T47D (cell line): ENCODE data around the gene AKT2.
A peak's percentile ranks its signal among the peaks of the same experiment; 100 is the strongest.

Experiments
- DNase-seq, 2 experiments: peaks; one replicate each; pipeline versions ENCODE4 v3.0.0 to v3.0.0-alpha.2; 2011 to 2012; ENCODE audit warnings: low read depth in 1 of 2, low spot score in 1 of 2
- JUND ChIP-seq: IDR thresholded peaks from 2 replicates; pipeline ENCODE4 v1.6.1; 2012; ENCODE audit warnings: low read depth
- in situ Hi-C: cut with HindIII; loops from 2 replicates; pipeline ENCODE4 v1.10.0; 2016; ENCODE audit warnings: low sequenced_read_pairs, low pct_unique_long_range_greater_than_20kb

The AKT2 gene

GRCh38 chr19:40232479-40232878, 52.7 kb downstream of the AKT2 start:
- no peak for TF ChIP-seq JUND
- DNase-seq: no peak
- in situ Hi-C loops: no loop called here

DNA sequence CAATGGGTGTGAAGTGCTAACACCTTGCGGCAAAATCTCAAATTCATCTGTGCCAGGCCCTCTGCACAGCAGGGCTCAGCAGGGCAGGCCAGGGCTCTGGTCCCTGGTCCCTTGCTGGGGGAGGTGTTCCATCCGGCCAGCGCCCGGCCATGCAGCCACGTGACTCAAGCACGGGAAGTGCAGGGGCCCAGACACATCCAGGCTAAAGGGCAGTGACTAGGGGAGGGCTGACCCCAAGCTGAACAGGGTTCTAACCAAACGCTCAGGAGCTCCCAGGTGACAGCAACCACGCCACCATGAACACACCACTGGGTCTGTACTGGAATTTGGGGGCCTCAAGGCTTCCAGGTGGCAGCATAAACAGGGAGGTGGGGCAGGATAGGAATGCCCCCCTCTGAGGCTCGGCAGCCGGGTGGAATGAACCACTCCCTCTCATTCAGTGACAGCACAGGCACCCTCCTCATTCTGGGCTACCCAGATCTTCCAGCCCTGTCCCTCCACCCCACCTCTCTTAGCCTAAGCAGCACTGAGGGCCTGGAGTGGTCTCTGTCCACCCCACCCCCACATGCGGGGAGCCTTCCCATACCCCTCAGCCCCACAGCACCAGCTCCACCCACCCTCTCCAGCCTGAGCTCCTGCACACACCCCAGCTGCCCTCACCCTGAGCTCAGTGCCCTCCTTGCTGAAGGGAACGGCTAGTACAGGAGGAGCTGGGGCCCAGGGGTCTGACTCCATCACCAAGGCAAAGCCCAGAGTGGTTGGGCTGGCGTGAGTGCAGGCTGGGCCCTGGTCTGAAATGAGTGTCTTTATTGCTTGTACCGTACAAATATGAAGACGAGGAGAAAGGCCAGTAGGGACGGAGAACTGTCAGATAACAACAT, 53.4 kb downstream of the AKT2 start:
- no peak for TF ChIP-seq JUND
- DNase-seq: no peak
- in situ Hi-C loops: no loop called here

DNA sequence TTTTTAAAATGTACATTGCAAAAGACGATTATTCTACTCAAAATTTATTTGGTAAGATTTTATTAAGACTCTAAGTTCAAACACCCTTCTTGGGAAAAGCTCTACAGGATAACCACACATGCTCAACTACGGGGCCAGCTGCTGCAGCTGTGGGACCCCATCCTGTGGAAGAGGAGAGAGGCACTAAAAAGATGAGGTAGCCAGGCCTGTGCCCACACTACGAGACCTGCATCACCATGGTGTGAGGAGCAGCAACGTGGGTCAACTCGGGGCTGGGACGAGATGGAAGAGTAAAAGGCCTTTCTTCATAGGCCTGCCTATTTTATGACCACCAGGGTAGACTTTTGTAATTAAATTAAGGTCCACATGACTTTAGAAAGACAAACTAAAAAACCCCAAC, 54.1 kb downstream of the AKT2 start:
- in situ Hi-C loops: no loop called here
- no peak for DNase-seq
- TF ChIP-seq JUND: no peak

GRCh38 chr19:40229926-40230417, 55.2 kb downstream of the AKT2 start:
- no peak for TF ChIP-seq JUND
- in situ Hi-C loops: no loop called here

DNA sequence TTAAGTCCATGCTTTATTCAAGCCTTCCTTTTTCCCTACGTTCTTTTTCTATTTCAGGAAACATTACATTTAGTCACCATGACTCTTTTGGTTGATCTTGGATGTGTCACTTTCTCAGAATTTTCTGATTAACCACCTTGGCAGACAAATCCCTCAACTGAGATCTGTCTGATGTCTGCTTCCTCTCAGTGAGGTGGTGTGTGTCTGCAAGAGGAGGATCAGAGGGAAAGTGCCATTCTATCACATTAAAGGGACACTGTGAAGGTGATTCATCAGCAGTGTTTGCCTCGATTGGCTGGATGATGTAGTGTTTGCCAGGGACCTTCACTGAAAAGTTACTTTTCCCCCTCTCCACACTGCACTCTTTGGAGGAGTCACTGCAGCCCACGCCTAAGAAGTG, 55.7 kb downstream of the AKT2 start:
- no peak for TF ChIP-seq JUND
- no peak for DNase-seq
- in situ Hi-C loops: no loop called here

More at GRCh38 chr19:40229926-40230417, 55.2 kb downstream of the AKT2 start:
- DNase-seq: no peak

GRCh38 chr19:40228863-40229262, 56.3 kb downstream of the AKT2 start:
- no peak for TF ChIP-seq JUND
- DNase-seq: no peak
- in situ Hi-C loops: no loop called here

DNA sequence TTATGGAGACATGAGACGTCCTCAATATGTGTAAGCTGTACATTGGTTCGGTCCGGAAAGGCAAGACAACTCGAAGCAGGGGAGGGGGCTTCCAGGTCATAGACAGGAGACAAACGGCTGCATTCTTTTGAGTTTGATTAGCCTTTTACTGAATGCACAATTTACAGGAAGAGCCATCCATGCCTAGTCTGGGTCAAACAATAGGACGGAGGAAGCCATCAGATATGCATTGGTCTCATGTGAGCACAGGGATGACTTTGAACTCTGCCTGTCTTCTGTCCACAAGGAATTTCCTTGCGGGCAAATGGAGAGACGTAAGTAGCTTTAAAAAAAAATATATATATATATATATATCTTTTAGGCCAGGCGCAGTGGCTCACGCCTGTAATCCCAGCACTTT, 56.8 kb downstream of the AKT2 start:
- DNase-seq: no peak
- TF ChIP-seq JUND: no peak
- in situ Hi-C loops: no loop called here

DNA sequence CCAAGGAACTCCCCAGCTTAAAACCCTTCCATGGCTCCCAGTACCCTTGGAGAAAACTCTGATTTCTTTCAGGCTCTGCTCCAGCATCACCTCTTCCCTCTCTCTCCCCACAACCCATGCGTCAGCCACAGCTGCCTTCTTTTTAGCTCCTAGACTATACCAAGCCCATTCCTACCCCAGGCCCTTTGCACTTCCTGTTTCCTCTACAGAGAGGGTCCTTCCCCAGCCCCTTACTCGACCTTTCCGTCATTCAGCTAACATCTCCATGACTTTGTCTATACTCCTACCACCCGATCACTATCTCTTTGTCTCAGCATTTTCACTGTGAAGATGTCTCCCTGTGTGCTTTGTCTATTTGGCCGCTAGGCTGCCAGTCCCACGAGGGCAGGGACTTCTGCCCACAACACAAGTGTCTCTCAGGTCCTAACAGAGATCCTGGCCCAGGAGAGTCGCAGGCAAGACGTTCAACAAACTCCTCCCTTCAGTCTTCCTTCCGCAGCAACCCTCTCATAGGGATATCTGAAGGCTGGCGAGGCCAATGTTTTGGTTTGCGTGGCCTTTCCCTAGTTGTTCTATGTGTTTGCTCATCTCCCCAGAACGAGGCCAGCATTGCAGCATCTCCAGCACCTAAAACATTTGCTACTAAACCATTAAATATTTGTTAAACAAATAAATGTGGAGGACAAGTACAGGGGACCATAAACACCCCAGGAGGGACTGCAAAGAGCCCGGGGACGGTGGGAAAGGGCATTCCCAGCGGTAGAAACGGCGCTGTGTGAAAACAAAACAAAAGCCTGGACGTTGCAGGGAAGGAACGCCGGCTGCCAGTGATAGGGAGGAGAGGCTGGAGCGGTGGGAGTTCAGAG, 59.5 kb downstream of the AKT2 start:
- in situ Hi-C loops: no loop called here
- no peak for TF ChIP-seq JUND
- no peak for DNase-seq

DNA sequence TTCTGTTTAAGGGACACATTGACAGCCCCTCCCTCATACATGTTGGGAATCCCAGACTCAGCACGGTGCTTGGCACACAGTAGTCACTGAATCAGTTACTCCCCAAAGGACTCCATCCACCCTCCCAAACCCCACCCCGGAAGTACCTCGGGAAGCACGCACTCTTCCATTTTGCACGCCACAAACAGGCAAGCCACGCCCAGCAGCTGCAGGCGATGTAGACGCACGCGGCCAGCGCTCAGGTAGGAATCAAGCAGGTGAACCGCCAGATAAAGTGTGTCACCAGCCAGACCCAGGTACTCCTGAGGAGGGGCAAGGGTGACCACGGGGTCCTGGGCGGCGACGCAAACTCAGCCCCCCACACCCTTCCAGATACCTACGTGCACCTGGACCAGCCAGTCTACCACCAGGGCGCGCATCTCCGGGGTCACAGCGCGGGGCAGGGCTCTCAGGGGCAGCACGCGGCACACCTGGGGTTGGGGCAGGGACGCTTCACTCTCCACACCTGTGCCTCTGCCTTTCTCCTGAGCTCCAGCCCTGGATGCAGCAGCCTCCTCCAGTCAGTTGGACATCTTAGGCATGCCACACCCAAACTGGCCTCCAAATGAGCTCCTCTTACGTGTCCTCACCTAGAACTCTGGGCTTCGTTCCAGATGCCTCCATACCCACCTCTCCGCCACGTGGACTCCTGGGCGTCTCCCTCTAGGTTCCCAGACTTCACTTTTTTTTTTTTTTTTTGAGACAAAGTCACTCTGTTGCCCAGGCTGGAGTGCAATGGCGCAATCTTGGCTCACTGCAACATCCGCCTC, 60.6 kb downstream of the AKT2 start:
- TF ChIP-seq JUND: no peak
- DNase-seq: no peak
- in situ Hi-C loops: no loop called here

DNA sequence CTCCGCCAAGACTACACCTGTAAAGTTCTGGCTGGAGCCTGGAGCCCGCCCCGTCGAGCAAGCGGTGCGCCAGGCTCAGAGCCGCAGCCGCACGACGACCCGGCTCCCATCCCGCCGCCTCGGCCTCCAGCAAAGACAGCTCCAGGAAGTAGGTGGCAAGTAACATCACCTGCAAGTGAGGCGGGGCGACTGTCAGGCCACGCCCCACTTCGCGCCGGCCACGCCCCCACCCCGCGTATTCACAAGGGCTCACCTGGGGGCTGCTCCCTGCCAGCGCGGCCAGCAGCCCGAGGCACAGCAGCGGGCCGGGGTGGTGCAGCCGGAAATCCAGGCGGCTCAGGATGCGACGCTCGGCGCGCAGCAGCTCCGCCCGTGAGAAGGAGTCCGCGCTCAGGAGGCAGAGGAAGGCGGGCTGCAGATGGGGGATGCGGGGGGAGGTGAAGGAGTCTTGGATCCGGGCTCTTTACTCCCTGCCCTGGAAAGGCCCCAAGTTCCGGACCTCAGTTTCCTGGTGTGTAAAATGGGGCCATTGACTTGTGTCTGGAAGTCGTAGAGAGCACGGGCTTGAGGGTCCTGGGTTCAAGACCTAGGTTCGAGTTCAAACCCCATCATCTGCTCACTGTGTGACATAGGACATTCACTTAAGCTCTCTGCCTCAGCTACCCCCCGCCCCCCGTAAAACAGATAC, 61.9 kb downstream of the AKT2 start:
- DNase-seq: no peak
- in situ Hi-C loops: no loop called here
- no peak for TF ChIP-seq JUND

- DNase-seq: peak; percentile 85 to 90
- no peak for TF ChIP-seq JUND
- in situ Hi-C loops: no loop called here
These were observed 63.1 kb downstream of the AKT2 start for GRCh38 chr19:40221858-40222619.
